Heart left ventricle (tissue), 13 donors: ENCODE data around the gene UTP14A.

Experiments
- POLR2A ChIP-seq, 2 donors: fragments of 450-650 bp; IDR thresholded peaks; one replicate each; pipeline ENCODE4 v1.6.1; 2017; ENCODE audit warnings: antibody characterized with exemption in 2 of 2, mild to moderate bottlenecking in 2 of 2, moderate library complexity in 2 of 2
- TF ChIP-seq, protein P1 (sequence below), 12 donors: fragments of 200-600 bp; sonication (generic) in 4 of 12; IDR thresholded peaks; one replicate each; pipeline versions ENCODE4 v1.5.0 to v1.8.0; 2018 to 2022; ENCODE audit warnings: antibody characterized with exemption in 12 of 12, mild to moderate bottlenecking in 5 of 12
- donor health status: ischemic (EF 13 %, LVEDD 7.1; RV severe dilation, severe dysfunction).
- donor health status: DM: no; HTN: yes; CAD: no.
- donor health status: DM: no; HTN: no; CAD: no.
- donor health status: ischemic (EF 25% LVEDD 6.9; RV normal size, moderate dysfunction).
- donor health status: ischemic (EF 25% LVEDD 5.7; RV mildly dilated, moderate dysfunction).
- donor health status: ischemic (EF 35%, LVEDD 5.7; RV mildly dilated, moderate dysfunction).
- donor health status: nonischemic (EF 11% LVEDD 7.7; RV severe dilation, severe dysfunction).
- donor health status: DM: yes; HTN: yes; CAD: no.
- donor health status: PGD.
- donor health status: ischemic (EF 29% LVEDD 5.4; RV normal size, mild dysfunction).
- donor health status: nonischemic (EF 23%, LVEDD 6.1; RV moderate dilation, normal function).

DNA sequence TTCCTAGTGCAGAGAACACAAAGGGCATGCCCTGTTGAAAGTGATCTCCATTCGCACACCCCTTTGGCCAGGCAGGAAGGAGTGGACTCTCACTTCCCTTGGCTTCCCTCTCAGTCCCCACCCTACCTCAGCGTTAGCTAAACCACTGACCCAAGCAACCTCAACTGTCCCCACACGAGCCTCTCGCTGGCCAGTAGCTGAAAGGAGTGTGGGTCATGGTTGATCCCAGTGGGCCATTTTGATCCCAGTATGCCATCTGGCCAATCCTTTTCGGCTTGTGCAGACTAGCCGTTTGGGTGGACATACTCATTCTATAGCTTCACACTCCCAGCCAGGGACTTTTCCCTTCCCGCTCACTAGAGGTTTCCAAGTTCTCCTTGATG lies 52.1 kb downstream of the UTP14A start:
- TF ChIP-seq, protein P1, sequence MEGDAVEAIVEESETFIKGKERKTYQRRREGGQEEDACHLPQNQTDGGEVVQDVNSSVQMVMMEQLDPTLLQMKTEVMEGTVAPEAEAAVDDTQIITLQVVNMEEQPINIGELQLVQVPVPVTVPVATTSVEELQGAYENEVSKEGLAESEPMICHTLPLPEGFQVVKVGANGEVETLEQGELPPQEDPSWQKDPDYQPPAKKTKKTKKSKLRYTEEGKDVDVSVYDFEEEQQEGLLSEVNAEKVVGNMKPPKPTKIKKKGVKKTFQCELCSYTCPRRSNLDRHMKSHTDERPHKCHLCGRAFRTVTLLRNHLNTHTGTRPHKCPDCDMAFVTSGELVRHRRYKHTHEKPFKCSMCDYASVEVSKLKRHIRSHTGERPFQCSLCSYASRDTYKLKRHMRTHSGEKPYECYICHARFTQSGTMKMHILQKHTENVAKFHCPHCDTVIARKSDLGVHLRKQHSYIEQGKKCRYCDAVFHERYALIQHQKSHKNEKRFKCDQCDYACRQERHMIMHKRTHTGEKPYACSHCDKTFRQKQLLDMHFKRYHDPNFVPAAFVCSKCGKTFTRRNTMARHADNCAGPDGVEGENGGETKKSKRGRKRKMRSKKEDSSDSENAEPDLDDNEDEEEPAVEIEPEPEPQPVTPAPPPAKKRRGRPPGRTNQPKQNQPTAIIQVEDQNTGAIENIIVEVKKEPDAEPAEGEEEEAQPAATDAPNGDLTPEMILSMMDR (IDR thresholded peaks at IDR 0.05), result no peak
- TF ChIP-seq POLR2A (IDR thresholded peaks at IDR 0.05), result no peak
